Endothelial cell of umbilical vein (primary cell): Measurements from ENCODE around the gene SCLY. TPM values are rescaled to one million over a fixed set of nuclear protein-coding genes. Genes with fewer than 3 reads are reported as not detected.

ENCODE experiments used
- BruUV-seq: library from RNA; stranded (reverse); fragments of 400-500 nt; replicated peaks from 2 replicates; lab custom pipeline; 2021; lab: Mats Ljungman, UMichigan
- CTCF ChIA-PET: fragments of 300-600, 350-600 bp; sonication (Branson Sonifier 250); formaldehyde crosslinking; loops from one replicate; lab custom pipeline; 2021; ENCODE audit warnings: antibody characterized with exemption, inconsistent platforms; lab: Charles Lee
- POLR2A ChIA-PET: fragments of 300-600, 350-600 bp; sonication (Branson Sonifier 250); formaldehyde crosslinking; loops from one replicate; lab custom pipeline; 2021; ENCODE audit warnings: antibody characterized with exemption, inconsistent platforms; lab: Charles Lee
- DNase-seq: peaks from one replicate; pipeline ENCODE4 v3.0.0-alpha.2; 2011; ENCODE audit warnings: low read depth, low spot score
- FAIRE-seq: peaks from 2 replicates; lab custom pipeline; 2011; peaks lifted over from hg19 to GRCh38; lab: Jason Lieb, UNC
- H2AFZ ChIP-seq: 2 replicates; pipeline ENCODE4 v1.6.0; 2012; ENCODE audit warnings: low read depth, low read length, control low read depth, inconsistent platforms
- H3K27ac ChIP-seq: 2 replicates; pipeline ENCODE4 v1.5.1; 2011; ENCODE audit warnings: low read depth, mild to moderate bottlenecking, control low read depth, low read length, moderate library complexity; ENCODE audit not compliant: insufficient read depth
- H3K27me3 ChIP-seq, 2 experiments: 2 replicates each; pipeline versions ENCODE4 v1.6.0 to v1.6.1; 2011; ENCODE audit warnings: low read length in 2 of 2, mixed read lengths in 1 of 2; ENCODE audit not compliant: control insufficient read depth in 2 of 2, insufficient read depth in 2 of 2
- H3K36me3 ChIP-seq, 2 experiments: 2 replicates in 1 of 2; 3 replicates in 1 of 2; pipeline ENCODE4 v1.5.1; 2011; ENCODE audit warnings: low read length in 2 of 2, mild to moderate bottlenecking in 1 of 2, moderate library complexity in 1 of 2; ENCODE audit not compliant: control insufficient read depth in 2 of 2, insufficient read depth in 2 of 2; ENCODE audit errors: extremely low read depth in 1 of 2
- H3K4me1 ChIP-seq: 3 replicates; pipeline ENCODE4 v1.5.1; 2011; ENCODE audit warnings: mild to moderate bottlenecking, low read length; ENCODE audit not compliant: control insufficient read depth, insufficient read depth; ENCODE audit errors: extremely low read depth
- H3K4me2 ChIP-seq: 2 replicates; pipeline ENCODE4 v1.6.1; 2011; ENCODE audit warnings: low read length, control low read depth, mixed read lengths; ENCODE audit not compliant: insufficient read depth
- H3K4me3 ChIP-seq, 3 experiments: fragments of 200-600 bp in 1 of 3; sonication (generic), shearing (Covaris generic) in 1 of 3; replicated peaks in 1 of 3; 2 replicates each; pipeline ENCODE4 v1.5.1; 2011 to 2016; ENCODE audit warnings: control low read depth in 3 of 3, low read length in 3 of 3, mild to moderate bottlenecking in 2 of 3, inconsistent platforms in 1 of 3, low read depth in 1 of 3, moderate library complexity in 1 of 3; ENCODE audit not compliant: insufficient read depth in 1 of 3
- H3K79me2 ChIP-seq: 2 replicates; pipeline ENCODE4 v1.6.0; 2012; ENCODE audit warnings: low read length, inconsistent platforms; ENCODE audit not compliant: control insufficient read depth, insufficient read depth
- H3K9ac ChIP-seq: replicated peaks from 2 replicates; pipeline ENCODE3; 2011; ENCODE audit warnings: low read length, control low read depth; ENCODE audit not compliant: insufficient read depth; ENCODE audit errors: extremely low read depth
- H3K9me1 ChIP-seq: replicated peaks from 3 replicates; pipeline ENCODE4 v1.6.0; 2011; ENCODE audit warnings: mild to moderate bottlenecking, low read length; ENCODE audit not compliant: control insufficient read depth, insufficient read depth; ENCODE audit errors: extremely low read depth
- H3K9me3 ChIP-seq: replicated peaks from 2 replicates; pipeline ENCODE4 v1.5.1; 2012; ENCODE audit warnings: low read length, inconsistent platforms; ENCODE audit not compliant: control insufficient read depth, insufficient read depth
- H4K20me1 ChIP-seq: replicated peaks from 2 replicates; pipeline ENCODE3; 2011; ENCODE audit warnings: mild to moderate bottlenecking, low read length; ENCODE audit not compliant: control insufficient read depth, insufficient read depth; ENCODE audit errors: extremely low read depth
- CTCF ChIP-seq, 2 donors: IDR thresholded peaks; 1 replicate in 1 of 2; 2 replicates in 1 of 2; pipeline ENCODE4 v1.5.1; 2011; ENCODE audit warnings: low read length in 2 of 2, mild to moderate bottlenecking in 2 of 2, moderate library complexity in 2 of 2, control low read depth in 1 of 2, inconsistent platforms in 1 of 2, low read depth in 1 of 2; ENCODE audit not compliant: insufficient read depth in 1 of 2; ENCODE audit errors: extremely low read depth in 1 of 2
- EZH2 ChIP-seq: IDR thresholded peaks from 2 replicates; pipeline ENCODE4 v1.6.1; 2012; ENCODE audit warnings: borderline replicate concordance, low read depth, mild to moderate bottlenecking, moderate library complexity, low read length, inconsistent platforms; ENCODE audit not compliant: severe bottlenecking
- FOS ChIP-seq: IDR thresholded peaks from 2 replicates; pipeline ENCODE4 v1.6.1; 2011; ENCODE audit warnings: mild to moderate bottlenecking, low read length, moderate library complexity, borderline replicate concordance; ENCODE audit not compliant: insufficient read depth
- GATA2 ChIP-seq: IDR thresholded peaks from 2 replicates; pipeline ENCODE4 v1.7.0; 2011; ENCODE audit warnings: low read depth, mild to moderate bottlenecking, moderate library complexity, mixed read lengths, low read length; ENCODE audit not compliant: insufficient read length, insufficient read depth
- JUN ChIP-seq: IDR thresholded peaks from 2 replicates; pipeline ENCODE4 v1.6.1; 2011; ENCODE audit warnings: borderline replicate concordance, low read depth; ENCODE audit not compliant: insufficient read length, insufficient read depth
- MYC ChIP-seq: IDR thresholded peaks from one replicate; pipeline ENCODE4 v1.6.1; 2011; ENCODE audit warnings: mild to moderate bottlenecking, low read depth, low read length
- POLR2A ChIP-seq: IDR thresholded peaks from 2 replicates; pipeline ENCODE4 v1.6.1; 2012; ENCODE audit warnings: low read depth, mild to moderate bottlenecking, control low read depth, low read length
- POLR2AphosphoS5 ChIP-seq: IDR thresholded peaks from 2 replicates; pipeline ENCODE4 v1.6.1; 2012; ENCODE audit warnings: low read depth, mild to moderate bottlenecking, control low read depth, low read length, moderate library complexity; ENCODE audit not compliant: insufficient read depth
- dilution Hi-C: fragments of 300-500 bp; cut with MboI; formaldehyde crosslinking; loops from one replicate; pipeline ENCODE4 v1.15.0; 2019; ENCODE audit warnings: low sequenced_read_pairs; ENCODE audit not compliant: extremely low pct_ligation_motif_present
- intact Hi-C: fragments of 100-400 bp; cut with micrococcal nuclease; formaldehyde crosslinking; loops from one replicate; pipeline ENCODE4 v1.10.0; 2022
- polyA plus RNA-seq, 4 experiments: library from polyadenylated mRNA; depleted of rRNA in 3 of 4; stranded (reverse) in 3 of 4; unstranded in 1 of 4; fragments of >200 nt; gene quantifications; 2 replicates each; pipeline versions ENCODE4 v1.2.1 to v1.2.3, GENCODE V29; 2011 to 2012; ENCODE audit warnings: missing spikeins in 1 of 4
- total RNA-seq: library from RNA; stranded (reverse); gene quantifications from 2 replicates; pipeline ENCODE4 v1.2.3, GENCODE V29; 2021
- TF ChIP-seq, protein P1 (sequence below): IDR thresholded peaks from 2 replicates; pipeline ENCODE4 v1.6.1; 2011; ENCODE audit not compliant: insufficient read depth, insufficient read length

The SCLY gene
- total and polyA plus RNA-seq, 2 donors (not counting 3 experiments of a cell fraction or from before 2014, with no cell fraction given), result 22.6 to 32.7 TPM

DNA sequence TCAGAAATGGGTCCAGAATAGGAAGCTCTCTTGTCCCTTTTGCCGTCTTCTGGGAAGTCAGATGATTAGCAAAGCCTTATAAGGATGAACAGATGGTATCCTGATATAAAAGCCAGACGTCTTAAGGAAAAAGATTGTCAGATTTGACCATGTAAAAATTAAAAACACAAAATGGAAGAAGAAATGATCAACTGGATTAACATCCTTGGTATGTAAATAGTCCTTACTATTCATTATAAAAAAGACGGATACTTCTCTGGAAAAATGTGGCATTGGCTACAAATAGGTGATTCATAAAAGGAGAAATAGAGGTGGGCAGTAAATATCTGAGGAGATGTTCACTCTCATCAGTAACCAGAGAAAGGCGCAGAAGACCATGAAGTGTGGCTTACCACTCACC is 33.7 kb upstream of the SCLY start:
- intact Hi-C loops, result no loop called here
- DNase-seq, result no peak
- no peaks in the 10 kb centered on the region for H3K4me1 ChIP-seq
- H3K27ac ChIP-seq, result no peak overlapping the region
- H3K9me1 ChIP-seq, result no peaks in the 10 kb centered on the region
- H3K36me3 ChIP-seq, result peaks cover 0 to 14% of the 10 kb centered on the region in 2 experiments
- FAIRE-seq, result no peak
- dilution Hi-C loops, result no loop called here
- no peaks in the 10 kb centered on the region for H3K79me2 ChIP-seq
- H2AFZ ChIP-seq, result no peak overlapping the region
- no peak overlapping the region for H3K4me2 ChIP-seq
- H3K27me3 ChIP-seq, result no peaks in the 10 kb centered on the region
- ChIA-PET CTCF (no interaction called here), POLR2A (no interaction called here)
- H3K9ac ChIP-seq, result no peak overlapping the region
- no peaks in the 10 kb centered on the region for H3K9me3 ChIP-seq
- BruUV-seq, result no TSS peak
- no peak overlapping the region for H3K4me3 ChIP-seq
- TF ChIP-seq CTCF (IDR thresholded peaks at IDR 0.05; ENCODE audit: extremely low read depth in 1 of 2, insufficient read depth in 1 of 2, low read depth in 1 of 2, low read length in 2 of 2) (no peak), POLR2A (no peak), GATA2 (no peak), FOS (no peak), JUN (no peak), POLR2AphosphoS5 (no peak), MYC (no peak), EZH2 (no peak)
- TF ChIP-seq, protein P1, sequence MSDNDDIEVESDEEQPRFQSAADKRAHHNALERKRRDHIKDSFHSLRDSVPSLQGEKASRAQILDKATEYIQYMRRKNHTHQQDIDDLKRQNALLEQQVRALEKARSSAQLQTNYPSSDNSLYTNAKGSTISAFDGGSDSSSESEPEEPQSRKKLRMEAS, result no peak
- H4K20me1 ChIP-seq, result no peaks in the 10 kb centered on the region
